Heart right ventricle (tissue), 16 donors: ENCODE results near the gene FTO. TPM values are rescaled to one million over a fixed set of nuclear protein-coding genes. Genes with fewer than 3 reads are reported as not detected.

Experiments used
- ATAC-seq, 8 donors: fragments of 200-7000 bp; cut with Tn5 transposase; one replicate each; pipeline ENCODE4 v1.9.1; 2020; ENCODE audit warnings: mild to moderate bottlenecking in 8 of 8, moderate library complexity in 8 of 8, moderate number of reproducible peaks in 1 of 8
- DNase-seq, 2 donors: peaks; one replicate each; pipeline ENCODE4 v3.0.0-alpha.2; 2020
- H3K27ac ChIP-seq, 10 donors: fragments of 200-600 bp; sonication (generic) in 2 of 10; one replicate each; pipeline versions ENCODE4 v1.5.0 to v1.8.0; 2020 to 2022; ENCODE audit warnings: mild to moderate bottlenecking in 3 of 10
- H3K27me3 ChIP-seq, 7 donors: fragments of 200-600 bp; one replicate each; pipeline ENCODE4 v1.8.0; 2021 to 2022; ENCODE audit warnings: mild to moderate bottlenecking in 2 of 7
- H3K36me3 ChIP-seq, 9 donors: fragments of 200-600 bp; sonication (generic) in 1 of 9; one replicate each; pipeline versions ENCODE4 v1.5.0 to v1.8.0; 2020 to 2022; ENCODE audit warnings: mild to moderate bottlenecking in 2 of 9
- H3K4me1 ChIP-seq, 9 donors: fragments of 200-600 bp; sonication (generic) in 1 of 9; one replicate each; pipeline versions ENCODE4 v1.5.0 to v1.8.0; 2020 to 2022; ENCODE audit warnings: mild to moderate bottlenecking in 4 of 9
- H3K4me3 ChIP-seq, 10 donors: fragments of 200-600 bp; sonication (generic) in 2 of 10; one replicate each; pipeline versions ENCODE4 v1.5.0 to v1.8.0; 2020 to 2022; ENCODE audit warnings: mild to moderate bottlenecking in 7 of 10, moderate library complexity in 2 of 10
- H3K9me3 ChIP-seq, 11 donors: fragments of 200-600 bp in 10 of 11; sonication (generic) in 2 of 11; one replicate each; pipeline versions ENCODE4 v1.5.0 to v1.8.0; 2013 to 2022; ENCODE audit warnings: mild to moderate bottlenecking in 2 of 11, control low read depth in 1 of 11, moderate library complexity in 1 of 11
- WGBS, 2 donors: extraction: QIAGEN DNeasy Blood & Tissue Kit; methylation state at CpG; one replicate each; pipeline ENCODE4 v1.1.7; 2013; ENCODE audit warnings: inconsistent platforms in 1 of 2; 5-methylcytosine and 5-hydroxymethylcytosine counted together
- intact Hi-C, 10 donors: fragments of 100-400 bp; cut with DNase I; formaldehyde crosslinking; loops; one replicate each; pipeline versions ENCODE4 v1.11.1 to v1.14.2; 2022
- polyA plus RNA-seq, 2 donors: library from polyadenylated mRNA; stranded (reverse); fragments of 200-250 nt; gene quantifications; one replicate each; pipeline ENCODE4 v1.2.3, GENCODE V29; 2013
- total RNA-seq, 10 donors: library from RNA; stranded (reverse); fragmentation: NEBNext Ultra II Directional in 3 of 10; extraction: Animal tissue kit (Norgen Biotek cat#: 25700) in 3 of 10; gene quantifications; one replicate each; pipeline versions ENCODE4 v1.2.1 to v1.2.4, GENCODE V29; 2021 to 2023
- TF ChIP-seq, protein P1 (sequence below), 9 donors: fragments of 200-600 bp; sonication (generic) in 2 of 9; IDR thresholded peaks; one replicate each; pipeline versions ENCODE4 v1.5.0 to v1.8.0; 2021 to 2022; ENCODE audit warnings: antibody characterized with exemption in 9 of 9, mild to moderate bottlenecking in 5 of 9, moderate library complexity in 1 of 9
- donor health status: Arrhythmogenic right ventricular cardiomyopathy.
- donor health status: ischemic (EF 13 %, LVEDD 7.1; RV severe dilation, severe dysfunction).
- donor health status: healthy with polysubstance abuse.
- donor health status: DM: no; HTN: yes; CAD: no.
- donor health status: DM: no; HTN: no; CAD: no.
- donor health status: ischemic (EF 25% LVEDD 6.9; RV normal size, moderate dysfunction).
- donor health status: ischemic (EF 25% LVEDD 5.7; RV mildly dilated, moderate dysfunction).
- donor health status: healthy.
- donor health status: DM: yes; HTN: yes; CAD: no.
- donor health status: Ischemic cardiomyopathy.
- donor health status: ischemic (EF 35%, LVEDD 5.7; RV mildly dilated, moderate dysfunction).
- donor health status: nonischemic (EF 11% LVEDD 7.7; RV severe dilation, severe dysfunction).
- donor health status: DM: yes; HTN: yes; CAD: no.
- donor health status: PGD.
- donor health status: ischemic (EF 29% LVEDD 5.4; RV normal size, mild dysfunction).
- donor health status: nonischemic (EF 23%, LVEDD 6.1; RV moderate dilation, normal function).

Gene FTO
- total and polyA plus RNA-seq, 12 donors: 8.5 to 103 (median 90.0) TPM

DNA sequence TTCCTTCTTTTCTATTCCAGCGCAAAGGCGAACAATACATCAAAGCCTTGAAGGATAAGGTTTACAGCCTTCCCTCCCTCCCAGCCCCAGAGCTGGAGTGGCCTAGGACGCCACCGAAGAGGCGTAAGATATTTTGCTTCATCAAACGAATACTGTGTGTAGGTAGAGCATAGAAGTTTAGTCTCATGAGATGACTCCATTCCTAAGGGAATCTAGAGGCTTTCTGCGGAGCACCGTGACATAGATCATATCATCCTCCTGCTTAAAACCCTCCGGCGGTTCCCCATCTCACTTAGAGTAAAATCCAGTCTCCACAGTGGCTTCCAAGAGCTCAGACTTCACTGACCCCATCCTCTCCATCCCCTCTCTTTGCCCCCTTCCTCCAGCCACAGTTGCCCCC, 390.7 kb downstream of the FTO start:
- Histone ChIP-seq H3K27me3 (no peaks in the 10 kb centered on the region), H3K36me3 (peaks cover 0 to 6% (median 0%) of the 10 kb centered on the region in 9 donors), H3K9me3 (peaks cover 0 to 17% (median 0%) of the 10 kb centered on the region in 11 donors), H3K4me3 (no peak overlapping the region), H3K27ac (no peak overlapping the region), H3K4me1 (no peaks in the 10 kb centered on the region)
- DNase-seq: no peak
- ATAC-seq: no peak
- intact Hi-C loops: no loop called here
- TF ChIP-seq, protein P1, sequence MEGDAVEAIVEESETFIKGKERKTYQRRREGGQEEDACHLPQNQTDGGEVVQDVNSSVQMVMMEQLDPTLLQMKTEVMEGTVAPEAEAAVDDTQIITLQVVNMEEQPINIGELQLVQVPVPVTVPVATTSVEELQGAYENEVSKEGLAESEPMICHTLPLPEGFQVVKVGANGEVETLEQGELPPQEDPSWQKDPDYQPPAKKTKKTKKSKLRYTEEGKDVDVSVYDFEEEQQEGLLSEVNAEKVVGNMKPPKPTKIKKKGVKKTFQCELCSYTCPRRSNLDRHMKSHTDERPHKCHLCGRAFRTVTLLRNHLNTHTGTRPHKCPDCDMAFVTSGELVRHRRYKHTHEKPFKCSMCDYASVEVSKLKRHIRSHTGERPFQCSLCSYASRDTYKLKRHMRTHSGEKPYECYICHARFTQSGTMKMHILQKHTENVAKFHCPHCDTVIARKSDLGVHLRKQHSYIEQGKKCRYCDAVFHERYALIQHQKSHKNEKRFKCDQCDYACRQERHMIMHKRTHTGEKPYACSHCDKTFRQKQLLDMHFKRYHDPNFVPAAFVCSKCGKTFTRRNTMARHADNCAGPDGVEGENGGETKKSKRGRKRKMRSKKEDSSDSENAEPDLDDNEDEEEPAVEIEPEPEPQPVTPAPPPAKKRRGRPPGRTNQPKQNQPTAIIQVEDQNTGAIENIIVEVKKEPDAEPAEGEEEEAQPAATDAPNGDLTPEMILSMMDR (IDR thresholded peaks at IDR 0.05): no peak
- 97% methylated on average over 10 of the region's 10 CpGs for WGBS, 2 donors

DNA sequence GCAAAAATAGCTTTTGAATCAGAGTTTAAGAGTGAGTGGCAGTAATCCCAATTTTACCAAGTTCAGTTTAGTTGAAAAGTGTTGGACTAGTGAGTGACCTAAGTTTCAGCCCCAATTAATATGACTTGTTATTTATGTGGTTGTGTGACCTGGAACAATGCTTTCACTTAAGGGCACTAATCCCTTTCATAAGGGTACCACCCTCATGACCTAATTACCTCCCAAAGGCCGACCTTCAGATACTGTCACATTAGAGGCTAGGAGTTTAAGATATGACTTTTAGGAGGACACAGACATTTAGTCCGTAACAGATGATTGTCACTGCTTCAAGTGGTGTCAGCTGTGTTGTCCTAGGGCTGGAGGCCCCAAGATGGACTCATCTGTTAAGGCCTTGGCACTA, 392.7 kb downstream of the FTO start:
- Histone ChIP-seq H3K9me3 (peaks cover 0 to 17% (median 0%) of the 10 kb centered on the region in 11 donors), H3K4me3 (no peak overlapping the region), H3K4me1 (no peaks in the 10 kb centered on the region), H3K36me3 (peaks cover 0 to 6% (median 0%) of the 10 kb centered on the region in 9 donors), H3K27me3 (no peaks in the 10 kb centered on the region), H3K27ac (no peak overlapping the region)
- no peak for DNase-seq
- whole genome bisulfite sequencing, 2 donors: 98 to 100% methylated on average over 2 of the region's 2 CpGs
- intact Hi-C loops: no loop called here
- TF ChIP-seq, protein P1 (IDR thresholded peaks at IDR 0.05): no peak
- ATAC-seq: no peak

DNA sequence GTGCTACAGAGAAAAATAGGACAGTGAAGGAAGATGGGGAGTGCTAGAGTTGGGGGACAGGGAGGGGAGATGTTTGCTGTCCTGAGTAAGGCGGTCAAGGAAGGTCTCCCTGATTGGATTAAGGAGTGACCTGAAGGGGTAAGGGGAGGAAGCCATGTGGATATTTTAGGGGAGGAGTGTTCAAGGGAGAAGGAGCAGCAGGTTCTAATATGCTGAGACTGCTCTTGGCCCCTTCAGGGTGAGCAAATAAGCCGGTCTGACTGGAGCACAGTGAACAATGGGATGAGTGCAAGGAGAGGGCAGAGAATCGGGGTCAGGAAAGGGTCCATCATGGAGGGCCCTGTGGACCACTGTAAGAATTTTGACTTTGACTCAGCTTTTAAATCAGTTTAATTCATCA, 393.8 kb downstream of the FTO start:
- Histone ChIP-seq H3K9me3 (peaks cover 0 to 17% (median 0%) of the 10 kb centered on the region in 11 donors), H3K4me1 (no peaks in the 10 kb centered on the region), H3K27ac (no peak overlapping the region), H3K27me3 (no peaks in the 10 kb centered on the region), H3K4me3 (no peak overlapping the region), H3K36me3 (peaks cover 0 to 6% (median 0%) of the 10 kb centered on the region in 9 donors)
- intact Hi-C loops: no loop called here
- TF ChIP-seq, protein P1 (IDR thresholded peaks at IDR 0.05): no peak
- ATAC-seq: no peak
- no peak for DNase-seq
- 82 to 99% methylated on average over 3 of the region's 3 CpGs for WGBS, 2 donors

DNA sequence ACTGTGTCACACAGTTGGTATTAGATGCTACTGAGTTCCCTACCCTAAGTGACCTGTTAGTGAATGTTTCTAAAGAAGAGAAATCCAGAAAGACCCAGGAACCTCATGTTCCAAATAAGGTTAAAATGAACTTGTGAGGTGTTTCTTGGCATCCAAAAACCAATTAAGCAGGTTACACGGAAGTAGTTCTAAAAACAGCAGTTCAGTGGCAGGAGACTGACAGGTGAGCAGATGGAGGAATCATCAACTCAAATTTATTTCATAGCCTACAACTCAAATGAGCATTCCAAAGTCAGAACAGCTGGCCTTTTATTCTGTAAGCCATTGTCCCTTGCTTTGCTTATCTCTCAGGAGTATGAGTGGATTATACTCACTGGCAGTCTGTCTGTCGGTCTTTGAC, 394.3 kb downstream of the FTO start:
- ATAC-seq (no peak), DNase-seq (no peak)
- Histone ChIP-seq H3K36me3 (peaks cover 0 to 6% (median 0%) of the 10 kb centered on the region in 9 donors), H3K4me1 (no peaks in the 10 kb centered on the region), H3K27ac (no peak overlapping the region), H3K9me3 (peaks cover 0 to 17% (median 0%) of the 10 kb centered on the region in 11 donors), H3K4me3 (no peak overlapping the region), H3K27me3 (no peaks in the 10 kb centered on the region)
- intact Hi-C loops: no loop called here
- TF ChIP-seq, protein P1 (IDR thresholded peaks at IDR 0.05): no peak
- 28 to 35% methylated on average over 2 of the region's 2 CpGs for WGBS, 2 donors
